Activated CD4-positive, alpha-beta T cell treated with anti-CD3 and anti-CD28 coated beads for 24 hours (primary cell): Measurements from ENCODE around the gene MGAM2.

Experiments used
- DNase-seq, 2 donors: peaks; one replicate each; pipeline ENCODE4 v3.0.0-alpha.2; 2020; ENCODE audit warnings: low read depth in 2 of 2

The MGAM2 gene

GRCh38 chr7:142263598-142264380, 152.3 kb downstream of the MGAM2 start:
- DNase-seq = no peak
